Right lobe of liver (tissue), 4 donors: ENCODE results near the gene TMEM87B.

Source experiments
- POLR2A ChIP-seq: fragments of 450-650 bp; IDR thresholded peaks from one replicate; pipeline ENCODE4 v1.6.1; 2017; ENCODE audit warnings: antibody characterized with exemption, mild to moderate bottlenecking
- TF ChIP-seq, protein P1 (sequence below), 4 donors: fragments of 200-600 bp in 3 of 4; fragments of 450-650 bp in 1 of 4; IDR thresholded peaks; one replicate each; pipeline versions ENCODE4 v1.5.1 to v1.8.0; 2016 to 2022; ENCODE audit warnings: antibody characterized with exemption in 4 of 4, mild to moderate bottlenecking in 2 of 4
- donor health status: DM: no; HTN: no; CAD: no.
- donor health status: DM: no; HTN: no; CAD: no.
- donor health status: DM: no; HTN: yes; CAD: no.

DNA sequence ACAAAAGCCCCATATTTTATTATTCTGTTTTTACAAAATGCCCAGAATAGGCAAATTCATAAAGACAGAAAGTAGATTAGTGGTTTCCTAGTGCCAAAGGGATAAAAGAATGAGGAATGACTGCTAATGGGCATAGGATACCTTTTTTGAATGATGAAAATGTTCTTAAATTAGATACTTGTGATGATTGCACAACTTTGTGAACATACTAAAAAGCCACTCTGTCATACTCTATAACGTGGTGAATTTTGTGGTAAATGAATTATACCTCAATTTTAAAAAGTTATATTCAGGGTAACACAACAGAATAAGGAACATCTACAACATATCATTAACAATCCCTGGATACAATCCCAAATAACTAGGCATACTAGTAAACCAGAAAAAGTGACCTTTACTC is 74.0 kb downstream of the TMEM87B start:
- TF ChIP-seq, protein P1, sequence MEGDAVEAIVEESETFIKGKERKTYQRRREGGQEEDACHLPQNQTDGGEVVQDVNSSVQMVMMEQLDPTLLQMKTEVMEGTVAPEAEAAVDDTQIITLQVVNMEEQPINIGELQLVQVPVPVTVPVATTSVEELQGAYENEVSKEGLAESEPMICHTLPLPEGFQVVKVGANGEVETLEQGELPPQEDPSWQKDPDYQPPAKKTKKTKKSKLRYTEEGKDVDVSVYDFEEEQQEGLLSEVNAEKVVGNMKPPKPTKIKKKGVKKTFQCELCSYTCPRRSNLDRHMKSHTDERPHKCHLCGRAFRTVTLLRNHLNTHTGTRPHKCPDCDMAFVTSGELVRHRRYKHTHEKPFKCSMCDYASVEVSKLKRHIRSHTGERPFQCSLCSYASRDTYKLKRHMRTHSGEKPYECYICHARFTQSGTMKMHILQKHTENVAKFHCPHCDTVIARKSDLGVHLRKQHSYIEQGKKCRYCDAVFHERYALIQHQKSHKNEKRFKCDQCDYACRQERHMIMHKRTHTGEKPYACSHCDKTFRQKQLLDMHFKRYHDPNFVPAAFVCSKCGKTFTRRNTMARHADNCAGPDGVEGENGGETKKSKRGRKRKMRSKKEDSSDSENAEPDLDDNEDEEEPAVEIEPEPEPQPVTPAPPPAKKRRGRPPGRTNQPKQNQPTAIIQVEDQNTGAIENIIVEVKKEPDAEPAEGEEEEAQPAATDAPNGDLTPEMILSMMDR (IDR thresholded peaks at IDR 0.05): no peak
- TF ChIP-seq POLR2A: no peak
